PFSK-1 (cell line): Measurements from ENCODE around the gene RNU6-7.

Experiments
- POLR2AphosphoS5 ChIP-seq: IDR thresholded peaks from 2 replicates; pipeline ENCODE4 v1.6.1; 2012; ENCODE audit warnings: low read depth, mild to moderate bottlenecking, control low read depth, low read length, moderate library complexity
- SIN3A ChIP-seq: IDR thresholded peaks from 2 replicates; pipeline ENCODE4 v1.6.1; 2012; ENCODE audit warnings: mild to moderate bottlenecking, low read length, moderate library complexity, borderline replicate concordance; ENCODE audit not compliant: insufficient read depth
- TAF1 ChIP-seq: IDR thresholded peaks from 2 replicates; pipeline ENCODE4 v1.6.1; 2012; ENCODE audit warnings: low read length, control low read depth, borderline replicate concordance; ENCODE audit not compliant: insufficient read depth

DNA sequence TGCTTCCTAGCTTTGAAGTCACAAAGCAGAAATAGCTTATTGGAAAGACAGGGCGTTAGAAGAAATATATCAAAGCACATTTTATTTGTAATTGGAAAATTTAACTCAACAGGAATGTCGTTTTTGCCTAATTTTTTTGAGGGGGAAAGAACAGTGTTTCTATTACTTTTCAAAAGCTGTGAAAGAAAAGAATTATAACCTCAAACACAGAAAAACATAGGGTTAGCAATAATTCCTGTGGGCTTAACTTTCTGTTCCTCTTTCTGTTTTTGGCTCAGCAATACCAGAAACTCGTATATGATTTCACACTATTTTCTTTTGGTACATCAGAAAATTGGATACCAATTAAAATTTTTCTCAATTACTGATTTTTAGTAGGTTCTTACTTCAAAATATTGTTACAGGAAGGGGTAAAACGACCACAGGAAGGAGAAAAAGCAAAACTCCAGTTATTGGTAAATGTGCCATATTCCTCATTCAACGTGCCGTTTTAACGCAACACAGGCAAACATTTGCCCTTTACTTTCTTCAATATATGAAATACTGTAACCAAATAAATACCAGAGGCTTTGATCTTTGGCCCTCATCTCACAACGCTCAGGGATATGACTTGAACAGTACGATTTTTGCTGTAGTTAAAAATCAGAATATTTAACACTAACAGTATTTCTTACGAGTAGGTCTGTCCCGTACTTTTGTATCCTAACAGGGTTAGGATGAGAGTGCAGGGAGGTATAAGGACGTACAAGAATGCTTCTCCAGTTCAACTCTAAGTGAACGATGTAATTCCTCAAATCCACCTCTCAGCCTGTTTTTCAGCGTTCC, 1.3 kb upstream of the RNU6-7 start:
- TF ChIP-seq POLR2AphosphoS5 (no peak), SIN3A (no peak), TAF1 (no peak)
